Measurements from ENCODE around the gene RBBP7. TPM values are rescaled to one million over a fixed set of nuclear protein-coding genes. Genes with fewer than 3 reads are reported as not detected.

Gene RBBP7
- total RNA-seq, 2 donors from 2014 or later, result 71.2 to 92.4 TPM

DNA sequence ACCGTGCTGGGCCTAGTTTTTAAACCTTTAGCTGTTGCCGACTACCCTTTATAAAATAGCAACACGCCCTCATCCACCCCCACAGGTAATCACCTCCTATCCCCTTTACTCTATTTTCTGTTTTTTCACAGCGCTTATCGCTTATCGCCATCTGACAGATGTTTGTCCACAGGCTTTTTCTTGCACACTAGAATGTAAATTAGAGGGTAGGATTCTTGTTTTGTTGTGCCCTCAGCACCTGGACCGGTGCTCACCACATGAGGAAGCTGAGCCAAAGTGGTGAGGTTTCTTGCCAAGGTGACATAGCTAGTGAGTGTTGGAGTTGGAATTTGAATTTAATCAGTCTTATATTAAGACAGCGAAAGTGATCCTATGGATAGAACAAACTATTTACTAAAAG lies 2.9 kb upstream of the RBBP7 start:
- no peak overlapping the region for H3K4me3 ChIP-seq
- DNase-seq (ENCODE audit: low spot score) (no peak), ATAC-seq (ENCODE audit: insufficient number of reproducible peaks, low FRiP score, low read depth) (no peak)
- TF ChIP-seq CTCF (IDR thresholded peaks at IDR 0.05), result no peak
- no peaks in the 10 kb centered on the region for H3K36me3 ChIP-seq
- no peaks in the 10 kb centered on the region for H3K4me1 ChIP-seq (ENCODE audit: control insufficient read depth in 1 of 2, low read depth in 2 of 2)
- no peaks in the 10 kb centered on the region for H3K9me3 ChIP-seq
- H3K27me3 ChIP-seq (replicated peaks; ENCODE audit: insufficient read depth), result no peaks in the 10 kb centered on the region
- no peak overlapping the region for H3K27ac ChIP-seq

GRCh38 chrX:16870862-16871815 lies 977 bp upstream of the RBBP7 start:
- no peak for DNase-seq (ENCODE audit: low spot score)
- peak overlapping the region; percentile 83 to 88 for H3K27ac ChIP-seq
- H3K36me3 ChIP-seq, result no peaks in the 10 kb centered on the region
- no peak for TF ChIP-seq CTCF (IDR thresholded peaks at IDR 0.05)
- peak overlapping the region; percentile 74 for H3K4me3 ChIP-seq
- no peaks in the 10 kb centered on the region for H3K9me3 ChIP-seq
- no peaks in the 10 kb centered on the region for H3K27me3 ChIP-seq (replicated peaks; ENCODE audit: insufficient read depth)
- H3K4me1 ChIP-seq (ENCODE audit: control insufficient read depth in 1 of 2, low read depth in 2 of 2), result no peaks in the 10 kb centered on the region
- ATAC-seq (ENCODE audit: insufficient number of reproducible peaks, low FRiP score, low read depth), result no peak

- Histone ChIP-seq H3K36me3 (no peaks in the 10 kb centered on the region), H3K4me1 (ENCODE audit: control insufficient read depth in 1 of 2, low read depth in 2 of 2) (peaks cover 0 to 8% of the 10 kb centered on the region in 2 donors)
- no peak for DNase-seq (ENCODE audit: low spot score)
Observed at GRCh38 chrX:16869393-16870094, 618 bp downstream of the RBBP7 start.

GRCh38 chrX:16868920-16869319 lies 1.2 kb downstream of the RBBP7 start:
- Histone ChIP-seq H3K27me3 (replicated peaks; ENCODE audit: insufficient read depth) (no peaks in the 10 kb centered on the region), H3K9me3 (no peaks in the 10 kb centered on the region), H3K27ac (peak overlapping the region in 1 of 2 donors; percentile 64), H3K4me3 (peak overlapping the region; percentile 78), H3K4me1 (ENCODE audit: control insufficient read depth in 1 of 2, low read depth in 2 of 2) (peaks cover 0 to 8% of the 10 kb centered on the region in 2 donors), H3K36me3 (no peaks in the 10 kb centered on the region)
- TF ChIP-seq CTCF (IDR thresholded peaks at IDR 0.05), result no peak
- no peak for ATAC-seq (ENCODE audit: insufficient number of reproducible peaks, low FRiP score, low read depth)
- DNase-seq (ENCODE audit: low spot score), result no peak

More at GRCh38 chrX:16869393-16870094, 618 bp downstream of the RBBP7 start:
- no peaks in the 10 kb centered on the region for H3K9me3 ChIP-seq
- H3K27me3 ChIP-seq (replicated peaks; ENCODE audit: insufficient read depth), result no peaks in the 10 kb centered on the region
- peak overlapping the region; percentile 78 for H3K4me3 ChIP-seq
- peak; percentile 31 for ATAC-seq (ENCODE audit: insufficient number of reproducible peaks, low FRiP score, low read depth)
- TF ChIP-seq CTCF (IDR thresholded peaks at IDR 0.05), result no peak
- H3K27ac ChIP-seq, result peak overlapping the region; percentile 87 to 89

GRCh38 chrX:16867947-16868346 lies 2.2 kb downstream of the RBBP7 start:
- DNase-seq (ENCODE audit: low spot score), result no peak
- no peak overlapping the region for H3K27ac ChIP-seq
- H3K4me1 ChIP-seq (ENCODE audit: control insufficient read depth in 1 of 2, low read depth in 2 of 2), result peaks cover 0 to 8% of the 10 kb centered on the region in 2 donors

More at GRCh38 chrX:16867947-16868346, 2.2 kb downstream of the RBBP7 start:
- no peak for TF ChIP-seq CTCF (IDR thresholded peaks at IDR 0.05)
- no peaks in the 10 kb centered on the region for H3K9me3 ChIP-seq
- H3K4me3 ChIP-seq, result no peak overlapping the region
- ATAC-seq (ENCODE audit: insufficient number of reproducible peaks, low FRiP score, low read depth), result no peak
- no peaks in the 10 kb centered on the region for H3K36me3 ChIP-seq
- no peaks in the 10 kb centered on the region for H3K27me3 ChIP-seq (replicated peaks; ENCODE audit: insufficient read depth)
